IPS-18c (cell line): ENCODE results near the gene PRPS1L1.

Experiments used
- H3K4me3 ChIP-seq: 2 replicates; pipeline ENCODE4 v1.7.0; 2013; ENCODE audit warnings: low read depth, mild to moderate bottlenecking, low read length, moderate library complexity; ENCODE audit not compliant: insufficient read depth
- H3K9me3 ChIP-seq: one replicate; pipeline ENCODE4 v1.6.1; 2013; ENCODE audit warnings: mild to moderate bottlenecking, low read length, moderate library complexity; ENCODE audit not compliant: control insufficient read depth, insufficient read depth

PRPS1L1 gene

DNA sequence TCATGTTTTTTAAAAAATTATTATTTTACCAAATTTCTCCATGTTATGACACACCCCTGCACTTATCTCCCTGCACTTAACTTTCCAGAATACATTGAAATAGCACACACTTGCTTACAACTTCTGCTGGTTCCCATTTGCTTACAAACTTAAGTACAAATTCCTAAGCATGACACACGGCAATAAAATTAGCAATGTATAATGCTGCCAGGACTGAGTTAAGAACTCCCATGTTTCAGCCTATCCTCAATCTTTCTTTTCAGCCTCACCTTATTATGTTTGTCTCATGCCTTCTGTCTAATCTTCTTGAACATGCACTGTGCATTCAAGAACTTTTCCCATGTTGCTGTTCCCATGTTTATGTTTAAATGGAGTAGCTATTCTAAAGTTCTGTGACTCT is 40.8 kb downstream of the PRPS1L1 start:
- Histone ChIP-seq H3K4me3 (no peak overlapping the region), H3K9me3 (no peaks in the 10 kb centered on the region)

DNA sequence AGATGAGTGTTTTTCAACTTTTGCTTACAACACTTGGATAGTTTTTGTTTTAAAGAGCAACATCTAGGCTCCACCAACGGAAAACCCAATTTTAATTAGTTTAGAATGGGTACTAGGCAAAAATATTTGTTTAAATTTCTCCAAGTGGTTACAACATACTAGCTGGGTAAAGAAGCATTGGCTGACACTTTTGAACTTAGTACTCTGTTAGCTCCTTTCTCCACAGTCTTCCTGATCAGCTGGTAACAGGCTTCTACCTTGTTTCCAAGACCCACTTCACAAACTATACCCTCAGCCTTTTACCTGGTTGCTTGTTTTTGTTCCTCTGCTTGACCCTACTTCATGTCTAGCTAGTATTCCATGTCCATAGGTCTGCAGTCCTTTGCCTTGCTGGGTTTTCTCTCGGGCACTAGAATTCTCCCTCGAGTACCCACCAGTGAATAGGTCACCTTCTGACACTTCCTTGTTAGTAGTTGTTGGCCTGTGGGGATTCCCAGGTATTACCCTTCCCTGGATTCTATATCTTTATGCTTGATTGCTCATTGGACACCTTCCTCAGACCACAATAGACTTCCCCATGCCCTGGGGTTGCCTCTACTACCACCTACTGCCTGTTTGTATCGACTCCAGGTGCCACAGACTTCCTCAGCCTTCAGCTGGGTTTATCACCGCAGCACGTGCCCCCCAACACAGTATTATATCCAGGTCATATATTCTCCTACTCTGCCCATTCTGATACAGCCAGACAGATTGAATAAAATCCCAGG is 42.0 kb downstream of the PRPS1L1 start:
- Histone ChIP-seq H3K9me3 (no peaks in the 10 kb centered on the region), H3K4me3 (no peak overlapping the region)

DNA sequence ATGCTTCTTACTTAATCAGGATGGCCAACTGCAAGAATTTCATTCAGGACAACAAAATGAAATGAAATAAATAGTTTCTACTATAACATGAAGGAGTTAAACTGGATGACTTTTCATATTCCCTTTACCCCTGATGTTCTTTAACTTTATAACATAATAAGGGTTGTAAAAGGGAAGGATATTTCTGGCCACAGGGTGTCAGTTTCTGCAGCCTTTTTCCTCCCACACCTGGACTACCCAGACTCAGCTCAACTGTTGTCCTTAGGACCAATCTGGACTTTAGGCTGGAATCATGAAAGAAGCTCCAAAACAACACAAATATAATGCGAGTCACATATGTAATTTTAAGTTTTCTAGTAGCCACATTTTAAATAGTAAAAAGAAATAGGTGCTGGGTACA is 43.4 kb downstream of the PRPS1L1 start:
- H3K9me3 ChIP-seq, result no peaks in the 10 kb centered on the region

DNA sequence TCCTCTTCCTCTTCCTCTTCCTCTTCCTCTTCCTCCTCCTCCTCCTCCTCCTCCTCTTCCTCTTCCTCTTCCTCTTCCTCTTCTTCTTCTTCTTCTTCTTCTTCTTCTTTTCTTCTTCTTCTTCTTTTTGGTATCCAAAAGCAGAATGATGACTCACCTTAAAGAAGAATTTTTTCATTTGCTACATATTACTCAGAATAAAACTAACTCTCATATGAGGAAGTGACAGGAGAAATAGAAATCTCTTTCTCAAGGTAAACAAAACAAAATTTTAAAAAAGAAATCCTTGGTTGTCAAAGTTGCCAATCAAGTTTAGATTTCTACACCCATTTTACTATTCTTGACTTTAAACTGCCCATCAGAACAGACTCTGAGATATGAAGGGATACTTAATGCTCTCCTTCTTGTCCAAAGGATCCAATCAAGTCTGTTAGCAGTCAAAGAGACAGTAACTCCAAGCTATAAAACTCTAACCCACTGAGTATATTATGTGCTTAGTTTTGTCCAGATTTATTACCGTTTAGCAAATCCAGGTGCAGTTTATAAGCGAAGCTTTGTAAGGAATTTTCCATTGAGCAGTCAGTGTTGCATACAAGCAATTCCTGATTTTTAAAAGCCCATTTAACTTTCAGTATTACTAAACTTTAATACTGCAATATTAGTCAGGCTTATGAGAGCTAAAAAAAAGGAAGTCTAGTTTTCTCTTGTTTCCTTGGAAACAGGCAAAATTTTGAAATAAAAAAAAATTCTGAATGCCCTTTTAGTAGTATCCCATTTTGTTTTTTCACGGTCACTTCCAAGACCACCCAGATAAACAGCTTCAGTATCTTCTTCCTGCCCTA is 44.2 kb downstream of the PRPS1L1 start:
- H3K9me3 ChIP-seq, result no peaks in the 10 kb centered on the region
- H3K4me3 ChIP-seq, result no peak overlapping the region

More for the DNA sequence above, 43.4 kb downstream of the PRPS1L1 start:
- H3K4me3 ChIP-seq, result no peak overlapping the region

DNA sequence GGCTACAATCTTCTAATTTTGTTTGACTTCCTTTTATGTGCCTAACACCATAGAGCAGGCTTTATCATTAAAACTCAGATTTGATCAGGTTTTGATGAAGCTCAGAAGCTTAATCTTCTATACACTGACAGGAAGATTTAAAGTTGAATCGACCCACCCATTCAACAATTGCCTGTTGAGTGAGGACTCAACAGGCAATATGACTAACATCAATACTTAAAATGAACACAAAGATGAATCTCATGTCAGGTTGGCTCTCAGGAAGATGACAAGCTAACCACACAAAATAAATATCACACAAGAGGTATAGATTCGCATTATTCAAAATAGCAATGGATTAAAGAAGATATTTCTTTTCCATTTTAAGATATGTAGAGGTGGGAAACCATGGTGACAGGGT is 50.7 kb downstream of the PRPS1L1 start:
- no peaks in the 10 kb centered on the region for H3K9me3 ChIP-seq
- H3K4me3 ChIP-seq, result no peak overlapping the region
